ENCODE results near the gene PIK3C3.

DNA sequence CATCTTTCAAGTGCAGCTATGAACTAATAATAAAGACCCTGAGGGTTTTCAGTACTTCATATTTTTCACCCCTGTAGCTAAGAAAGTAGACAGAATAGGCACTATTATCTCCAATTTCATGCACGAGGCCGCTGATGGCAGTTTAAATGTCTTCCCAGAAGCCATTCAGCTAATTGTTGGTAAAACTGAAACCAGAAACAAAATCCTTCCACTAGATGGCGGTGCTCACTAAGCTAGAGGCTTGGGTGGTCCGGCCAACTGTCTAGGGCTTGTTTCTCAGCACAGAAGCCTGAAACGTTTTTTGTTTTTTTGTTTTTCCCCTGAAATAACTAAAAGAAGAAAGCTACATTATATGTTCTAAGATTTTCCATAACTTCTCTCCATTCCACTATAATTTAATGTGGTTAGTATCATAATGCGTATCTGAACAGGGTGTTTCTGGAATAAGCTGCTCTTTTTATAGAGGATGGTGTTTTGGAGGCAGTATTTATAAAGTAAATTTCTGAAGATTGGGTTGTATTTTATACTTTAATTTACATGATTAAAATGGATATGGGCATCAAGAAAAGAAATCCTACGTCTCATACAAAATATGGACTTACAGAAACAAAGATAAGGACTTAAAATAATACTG is 159.4 kb downstream of the PIK3C3 start:
- TF ChIP-seq CREB5 (CRISPR knock-in tag; IDR thresholded peaks at IDR 0.05; ENCODE audit: low read depth) (no peak), ARNTL (CRISPR knock-in tag; IDR thresholded peaks at IDR 0.05; ENCODE audit: borderline replicate concordance, low read depth) (no peak)
